Stimulated activated CD8-positive, alpha-beta memory T cell treated with anti-CD3 and anti-CD28 coated beads, Interleukin-7, amount 100 ng/mL, for 4 hours (primary cell): ENCODE measurements around the gene MBLAC2.
A peak's percentile ranks its signal among the peaks of the same experiment; 100 is the strongest.

Experiments
- DNase-seq, 2 donors: peaks; one replicate each; pipeline ENCODE4 v3.0.0-alpha.2; 2020; ENCODE audit warnings: low read depth in 2 of 2

Gene MBLAC2

DNA sequence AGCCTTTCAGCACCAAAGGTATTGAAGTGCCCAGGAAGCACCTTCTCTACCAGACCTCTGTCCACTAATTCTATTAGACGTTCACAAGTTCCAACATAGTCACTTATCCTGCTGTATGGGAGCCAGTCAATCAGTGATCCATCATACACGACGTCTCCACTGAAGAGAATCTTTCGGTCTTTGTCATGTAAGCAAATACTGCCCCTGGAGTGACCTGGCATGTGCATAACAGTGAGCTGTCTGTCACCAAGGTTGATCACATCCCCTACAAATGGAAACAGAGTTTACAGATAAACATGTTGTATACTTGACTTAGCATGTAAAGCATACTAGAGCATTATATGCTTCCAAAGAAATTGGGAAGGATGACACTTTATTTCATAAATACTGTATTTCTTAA, 13.3 kb downstream of the MBLAC2 start:
- DNase-seq = no peak

DNA sequence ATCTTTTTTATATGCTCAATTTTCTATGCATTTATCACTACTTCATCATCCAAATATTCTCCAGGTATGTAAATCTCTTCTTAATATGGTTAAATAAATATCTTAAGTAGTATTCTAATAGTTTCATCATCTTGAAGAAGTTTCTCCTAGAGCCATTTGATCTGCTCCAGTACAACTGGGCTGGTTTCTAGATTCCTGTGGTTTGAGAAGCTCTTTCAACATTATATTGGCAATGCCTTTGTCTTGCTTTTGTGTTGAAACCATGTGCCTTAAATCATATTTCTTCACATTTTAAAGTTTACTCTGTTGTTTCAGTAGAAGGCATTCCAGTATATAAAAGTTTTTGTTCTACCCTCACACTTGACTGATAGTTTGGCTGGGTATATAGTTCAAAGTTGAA, 27.6 kb downstream of the MBLAC2 start:
- no peak for DNase-seq

- DNase-seq = no peak
Observed at GRCh38 chr5:90440644-90441043, 33.9 kb downstream of the MBLAC2 start.

- no peak for DNase-seq
Observed at GRCh38 chr5:90438100-90438499, 36.5 kb downstream of the MBLAC2 start.

- DNase-seq = no peak
Observed at GRCh38 chr5:90437663-90438062, 36.9 kb downstream of the MBLAC2 start.

DNA sequence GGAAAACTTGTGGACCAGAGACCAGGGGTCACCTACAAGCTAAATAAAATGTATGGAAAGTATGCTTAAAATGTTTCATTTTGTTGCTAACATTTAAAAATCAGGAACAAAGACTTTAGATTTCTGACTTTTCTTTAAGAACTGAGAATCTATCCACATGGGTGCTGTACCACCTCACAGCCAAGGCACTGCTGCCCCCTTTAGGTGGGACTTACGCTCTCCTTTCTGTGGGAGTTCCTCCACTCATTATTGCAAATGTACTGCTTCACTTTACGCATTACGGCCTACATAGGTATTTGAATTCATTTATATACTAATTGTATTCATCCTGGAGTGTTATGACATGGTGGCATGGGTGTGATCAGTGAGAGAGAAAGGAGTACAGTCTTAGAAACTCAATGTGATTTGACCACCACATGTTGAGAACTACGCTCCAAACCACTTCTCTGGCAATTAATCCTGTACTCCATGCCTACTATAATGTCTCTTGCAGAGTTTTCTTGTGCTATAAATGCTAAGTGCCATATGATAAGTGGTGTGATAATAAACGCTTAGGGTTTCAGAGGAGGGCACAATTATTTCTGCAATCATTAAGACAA, 40.4 kb downstream of the MBLAC2 start:
- DNase-seq = peak in 1 of 2 donors; percentile 14

- DNase-seq = no peak
Observed at GRCh38 chr5:90424245-90424644, 50.3 kb downstream of the MBLAC2 start.

DNA sequence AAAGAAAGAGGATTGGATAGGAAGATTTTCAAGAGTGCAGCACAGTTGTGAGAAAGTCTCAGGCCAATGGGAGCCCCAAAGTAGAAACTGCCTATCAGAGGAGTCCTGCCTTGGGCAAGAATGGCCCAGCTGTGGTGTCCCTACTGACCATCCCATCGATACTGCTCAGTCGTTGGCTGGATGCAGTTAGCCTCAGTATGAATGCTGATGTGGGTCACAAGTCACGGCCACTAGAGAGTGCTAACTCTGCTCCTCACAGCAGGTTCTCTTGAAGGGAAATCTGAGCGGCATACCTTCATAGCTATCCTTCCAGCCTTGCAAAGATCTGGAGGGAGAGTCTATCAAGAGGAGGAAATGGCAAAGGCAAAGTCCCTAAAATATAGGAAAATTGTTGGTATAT, 53.4 kb downstream of the MBLAC2 start:
- DNase-seq = no peak

GRCh38 chr5:90418214-90418613, 56.4 kb downstream of the MBLAC2 start:
- DNase-seq = no peak

- DNase-seq = no peak
Observed at GRCh38 chr5:90410178-90410762, 64.3 kb downstream of the MBLAC2 start.

GRCh38 chr5:90409318-90410177, 65.0 kb downstream of the MBLAC2 start, which contains the start of gene CETN3:
Gene CETN3 (minus strand): TSS chr5:90409756. CDS start chr5:90409661, 95 bp downstream.
- peak; percentile 86 to 87 for DNase-seq

DNA sequence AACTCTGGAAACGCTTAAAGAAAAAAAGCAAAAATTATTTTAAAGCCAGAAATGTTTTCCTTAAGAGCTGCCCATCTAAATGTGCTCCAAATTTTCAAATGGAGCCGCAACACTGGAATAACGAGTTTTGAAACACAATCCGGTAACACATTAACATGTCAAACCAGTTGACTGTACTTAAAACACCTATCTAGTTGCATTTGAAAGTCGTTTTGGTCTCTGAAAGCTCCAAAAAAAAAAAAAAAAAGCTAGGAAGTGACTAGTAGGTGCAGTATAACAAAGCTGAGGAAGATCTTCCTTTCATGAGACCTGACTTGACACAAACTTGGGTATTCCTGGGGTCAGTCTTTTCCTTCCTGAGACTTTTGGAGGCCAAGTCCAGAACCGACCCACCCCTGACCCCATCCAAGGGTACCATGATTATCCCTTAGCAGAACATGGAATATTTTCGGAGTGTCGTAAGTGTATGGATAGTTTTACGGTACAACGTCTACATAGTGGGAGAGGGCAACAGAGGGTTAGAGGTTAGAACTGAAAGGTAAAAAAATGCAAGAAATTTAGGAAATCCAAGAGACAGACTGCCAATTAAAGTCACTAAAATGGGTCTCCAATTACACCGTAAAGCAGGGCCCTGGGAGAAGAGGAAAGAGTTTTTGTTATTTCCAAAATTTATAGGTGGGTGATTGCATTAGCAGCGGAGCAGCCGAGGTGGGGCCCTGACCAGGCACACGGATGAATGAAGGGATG, 65.8 kb downstream of the MBLAC2 start:
- no peak for DNase-seq
